Measurements from ENCODE around the gene METAP1D. TPM values are rescaled to one million over a fixed set of nuclear protein-coding genes. Genes with fewer than 3 reads are reported as not detected.

METAP1D gene
- total RNA-seq (1 to 10 TPM; 5.7 to 6.5 TPM), total RNA-seq (6.7 to 8.1 reads per million in 2 donors)

DNA sequence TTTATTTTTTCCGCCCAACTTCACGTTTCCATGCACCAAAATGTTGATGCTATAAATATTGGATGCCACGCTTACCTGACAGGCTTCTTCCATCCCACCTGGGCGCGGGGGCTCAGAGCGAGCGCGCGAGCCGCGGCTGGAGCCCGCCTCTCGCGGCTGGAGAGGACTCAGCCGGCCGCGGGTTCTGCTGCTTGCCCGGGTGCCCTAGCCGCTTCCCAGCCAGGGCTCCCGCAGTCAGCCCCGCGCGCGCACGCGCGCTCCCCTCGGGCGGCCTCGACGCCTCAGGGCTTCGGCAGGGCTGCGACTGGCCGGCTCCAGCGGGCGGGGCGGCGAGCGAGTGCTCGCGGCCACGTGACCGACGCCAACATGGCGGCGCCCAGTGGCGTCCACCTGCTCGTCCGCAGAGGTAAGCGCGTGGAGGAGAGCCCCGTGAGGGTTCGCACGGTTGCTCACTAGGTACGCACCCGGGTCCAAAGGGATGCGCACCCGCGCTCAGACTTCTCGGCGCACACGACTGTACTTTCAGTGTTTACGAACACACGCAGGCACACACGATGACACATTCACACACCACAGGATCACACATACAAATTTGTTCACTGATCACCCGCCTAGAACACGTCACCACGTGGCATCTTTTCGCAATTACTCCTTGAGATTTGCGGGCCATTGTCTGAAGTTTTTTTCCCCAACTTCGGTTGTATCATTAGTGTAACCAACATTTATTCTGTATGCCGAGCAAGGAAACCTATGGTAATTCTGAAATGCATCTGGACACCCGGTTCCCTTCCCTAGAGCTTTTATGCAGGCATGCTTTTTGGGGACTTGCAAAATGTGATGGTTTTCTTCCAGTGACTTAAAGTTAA, at the start of gene METAP1D:
Gene METAP1D (plus strand): TSS at position 350 of the 866 bp plus-strand sequence. CDS start 17 bp downstream, at position 367.
- peak within 1 kb of the TSS; percentile 92 for H3K4me3 Mint-ChIP-seq
- H3K36me3 Mint-ChIP-seq (ENCODE audit: low read depth), result no peaks in the 10 kb centered on the region
- DNase-seq (peak; percentile 74 to 81 (median 74)), ATAC-seq (peak; percentile 97)
- H3K4me1 Mint-ChIP-seq, result peaks cover 10% of the 10 kb centered on the region
- no peaks in the 10 kb centered on the region for H3K9me3 ChIP-seq (ENCODE audit: control insufficient read depth, low read length, poor library complexity, severe bottlenecking)
- H3K27me3 Mint-ChIP-seq, result peaks cover 19% of the 10 kb centered on the region
- H3K27ac Mint-ChIP-seq, result peak within 1 kb of the TSS; percentile 75

DNA sequence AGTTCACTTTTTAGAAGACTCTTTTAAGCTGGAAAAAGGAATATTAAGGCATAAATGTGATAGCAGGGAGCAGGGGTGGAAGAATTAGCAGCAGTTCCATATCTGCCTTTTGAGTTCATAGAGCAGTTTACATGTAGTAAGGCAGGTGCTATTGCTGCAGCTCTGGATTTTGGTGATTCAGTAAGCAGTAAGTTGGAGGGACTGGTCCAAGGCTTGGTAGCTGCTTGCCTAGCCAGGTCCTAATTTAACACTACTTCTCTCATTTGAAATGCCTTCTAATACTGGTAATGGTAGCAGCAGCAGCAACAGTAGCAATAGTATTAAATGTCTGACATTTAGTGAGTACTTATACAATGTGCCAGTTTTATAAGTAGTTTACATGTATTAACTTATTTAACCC, 47.5 kb upstream of the METAP1D start:
- Mint-ChIP-seq H3K27ac (no peak overlapping the region), H3K4me1 (peaks cover 17% of the 10 kb centered on the region), H3K4me3 (no peak overlapping the region), H3K27me3 (no peaks in the 10 kb centered on the region), H3K36me3 (ENCODE audit: low read depth) (peaks cover 8% of the 10 kb centered on the region)
- no peaks in the 10 kb centered on the region for H3K9me3 ChIP-seq (ENCODE audit: control insufficient read depth, low read length, poor library complexity, severe bottlenecking)
- no peak for DNase-seq
- no peak for ATAC-seq

DNA sequence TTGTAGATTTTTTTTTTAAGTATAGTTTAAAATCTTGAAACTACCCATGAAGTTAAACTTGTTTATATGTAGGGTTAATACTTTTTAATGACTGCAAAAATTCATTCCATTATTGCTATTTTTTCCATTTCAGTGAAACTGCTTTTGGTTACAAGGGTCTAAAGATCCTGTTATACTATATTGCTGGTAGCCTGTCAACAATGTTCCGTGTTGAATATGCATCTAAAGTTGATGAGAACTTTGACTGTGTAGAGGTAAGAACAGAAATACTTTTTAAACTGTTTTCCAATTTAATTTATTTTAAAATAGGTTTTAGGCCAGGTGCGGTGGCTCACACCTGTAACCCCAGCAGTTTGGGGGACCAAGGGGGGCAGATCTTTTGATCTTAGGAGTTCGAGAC, 47.0 kb upstream of the METAP1D start:
- Mint-ChIP-seq H3K36me3 (ENCODE audit: low read depth) (peaks cover 8% of the 10 kb centered on the region), H3K27ac (no peak overlapping the region), H3K4me3 (no peak overlapping the region), H3K27me3 (no peaks in the 10 kb centered on the region), H3K4me1 (peaks cover 17% of the 10 kb centered on the region)
- no peak for ATAC-seq
- H3K9me3 ChIP-seq (ENCODE audit: control insufficient read depth, low read length, poor library complexity, severe bottlenecking), result no peaks in the 10 kb centered on the region
- no peak for DNase-seq

DNA sequence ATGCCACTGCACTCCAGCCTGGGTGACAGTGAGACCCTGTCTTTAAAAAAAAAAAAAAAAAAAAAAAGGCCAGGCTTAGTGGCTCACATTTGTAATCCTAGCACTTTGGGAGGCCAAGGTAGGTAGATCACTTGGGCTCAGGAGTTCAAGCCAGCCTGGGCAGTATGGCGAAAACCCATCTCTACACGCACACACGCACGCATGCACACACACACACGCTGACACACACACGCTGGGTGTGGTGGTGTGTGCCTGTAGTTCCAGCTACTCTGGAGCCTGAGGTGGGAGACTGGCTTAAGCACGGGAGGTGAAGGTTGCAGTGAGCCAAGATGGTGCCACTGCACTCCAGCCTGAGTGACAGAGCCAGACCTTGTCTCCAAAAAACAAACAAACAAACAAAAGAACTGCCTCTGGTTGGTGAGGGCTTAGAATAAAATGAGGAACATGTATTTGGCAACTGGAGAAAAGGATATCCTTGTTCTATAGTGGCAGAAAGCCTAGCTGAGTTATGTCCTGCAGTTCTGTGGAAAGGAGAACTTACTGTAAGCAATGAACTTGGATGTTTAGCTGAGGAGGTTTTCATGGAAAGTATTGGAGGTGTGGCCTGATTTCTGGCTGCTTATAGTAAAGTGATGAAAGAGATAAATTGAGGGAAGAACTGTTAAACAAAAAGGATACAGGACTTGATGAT, 43.5 kb upstream of the METAP1D start:
- no peaks in the 10 kb centered on the region for H3K27me3 Mint-ChIP-seq
- H3K36me3 Mint-ChIP-seq (ENCODE audit: low read depth), result peaks cover 10% of the 10 kb centered on the region
- no peak for DNase-seq
- peaks cover 28% of the 10 kb centered on the region for H3K4me1 Mint-ChIP-seq
- H3K27ac Mint-ChIP-seq, result peak overlapping the region; percentile 47
- no peaks in the 10 kb centered on the region for H3K9me3 ChIP-seq (ENCODE audit: control insufficient read depth, low read length, poor library complexity, severe bottlenecking)
- ATAC-seq, result no peak
- H3K4me3 Mint-ChIP-seq, result no peak overlapping the region

DNA sequence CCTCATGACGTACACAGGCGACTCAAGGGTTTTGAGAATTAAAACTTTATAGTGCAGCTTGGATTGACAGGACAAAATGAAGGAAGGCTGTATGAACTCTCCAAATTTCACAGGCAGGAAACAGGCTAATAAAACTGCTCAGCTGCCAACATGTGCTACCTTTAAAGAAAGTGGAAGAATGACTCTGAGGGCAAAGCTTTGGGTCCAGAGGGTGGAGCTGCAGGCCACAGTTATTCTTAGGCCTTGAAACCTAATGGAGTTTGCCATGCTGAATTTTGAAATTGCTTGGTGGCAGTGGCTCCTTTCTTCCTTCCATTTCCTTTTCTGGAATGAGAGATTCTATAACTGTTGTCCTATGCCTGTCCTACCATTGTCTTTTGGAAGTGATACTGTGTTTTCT, 42.7 kb upstream of the METAP1D start:
- H3K4me1 Mint-ChIP-seq, result peaks cover 28% of the 10 kb centered on the region
- ATAC-seq, result no peak
- peaks cover 10% of the 10 kb centered on the region for H3K36me3 Mint-ChIP-seq (ENCODE audit: low read depth)
- DNase-seq, result no peak
- H3K27me3 Mint-ChIP-seq, result no peaks in the 10 kb centered on the region
- H3K9me3 ChIP-seq (ENCODE audit: control insufficient read depth, low read length, poor library complexity, severe bottlenecking), result no peaks in the 10 kb centered on the region
- no peak overlapping the region for H3K27ac Mint-ChIP-seq
- no peak overlapping the region for H3K4me3 Mint-ChIP-seq

DNA sequence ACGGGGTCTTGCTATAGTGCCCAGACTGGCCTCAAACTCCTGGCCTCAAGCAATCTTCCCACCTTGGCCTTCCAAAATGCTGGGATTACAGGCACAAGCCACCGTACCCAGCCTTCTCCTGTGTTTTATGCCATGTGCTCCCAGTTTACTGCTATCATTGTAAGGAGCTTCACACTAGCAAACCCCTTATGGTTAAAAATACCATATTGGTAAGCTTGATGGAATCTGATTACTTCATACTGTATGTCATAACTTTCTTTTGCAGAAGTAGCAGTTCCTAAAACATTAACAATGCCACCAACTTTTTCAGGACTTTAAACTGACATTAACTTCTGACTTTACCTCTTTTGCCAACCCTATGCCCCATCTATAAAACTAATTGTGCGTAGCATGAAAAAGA, 41.3 kb upstream of the METAP1D start:
- H3K27ac Mint-ChIP-seq, result no peak overlapping the region
- H3K4me1 Mint-ChIP-seq, result peaks cover 28% of the 10 kb centered on the region
- H3K36me3 Mint-ChIP-seq (ENCODE audit: low read depth), result peaks cover 10% of the 10 kb centered on the region
- DNase-seq, result no peak
- ATAC-seq, result no peak
- no peaks in the 10 kb centered on the region for H3K9me3 ChIP-seq (ENCODE audit: control insufficient read depth, low read length, poor library complexity, severe bottlenecking)
- no peaks in the 10 kb centered on the region for H3K27me3 Mint-ChIP-seq
- no peak overlapping the region for H3K4me3 Mint-ChIP-seq

DNA sequence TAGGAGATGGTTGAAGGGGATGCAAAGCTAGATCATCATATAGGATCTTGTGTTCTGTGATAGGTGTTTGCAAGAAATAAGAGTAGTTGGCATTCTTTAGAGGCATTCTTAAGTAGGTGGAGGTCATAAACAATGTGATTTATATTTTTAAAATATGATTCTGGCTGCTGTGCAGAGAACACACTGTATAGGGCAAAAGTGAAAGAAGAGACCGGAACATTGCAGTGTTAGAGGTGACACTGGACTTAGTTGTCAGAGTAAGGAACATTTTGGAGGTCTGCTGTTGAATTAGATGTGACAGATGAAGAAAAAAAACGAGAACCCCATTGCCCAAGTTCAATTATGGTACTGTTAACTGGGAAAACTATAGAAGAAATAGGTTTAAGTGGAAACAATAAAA, 39.8 kb upstream of the METAP1D start:
- H3K9me3 ChIP-seq (ENCODE audit: control insufficient read depth, low read length, poor library complexity, severe bottlenecking), result no peaks in the 10 kb centered on the region
- DNase-seq, result no peak
- peaks cover 18% of the 10 kb centered on the region for H3K4me1 Mint-ChIP-seq
- no peaks in the 10 kb centered on the region for H3K27me3 Mint-ChIP-seq
- H3K27ac Mint-ChIP-seq, result peak overlapping the region; percentile 27
- H3K36me3 Mint-ChIP-seq (ENCODE audit: low read depth), result peaks cover 7% of the 10 kb centered on the region
- no peak overlapping the region for H3K4me3 Mint-ChIP-seq
- no peak for ATAC-seq

DNA sequence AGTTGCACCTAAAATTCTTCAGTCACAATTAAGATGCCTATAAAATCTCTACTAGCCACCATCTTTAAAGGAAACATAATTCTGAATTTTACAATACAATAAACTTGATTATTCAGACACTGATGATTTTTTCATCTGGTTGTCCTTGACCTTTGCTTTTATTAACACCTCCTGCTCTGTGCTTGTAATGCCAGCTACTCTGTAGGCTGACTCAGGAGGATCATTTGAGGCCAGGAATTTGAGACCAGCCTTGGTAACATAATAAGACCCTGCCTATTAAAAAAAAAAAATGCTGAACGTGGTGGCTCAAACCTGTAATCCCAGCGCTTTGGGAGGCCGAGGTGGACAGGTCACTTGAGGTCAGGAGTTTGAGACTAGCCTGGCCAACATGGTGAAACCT, 39.2 kb upstream of the METAP1D start:
- no peaks in the 10 kb centered on the region for H3K9me3 ChIP-seq (ENCODE audit: control insufficient read depth, low read length, poor library complexity, severe bottlenecking)
- no peak overlapping the region for H3K27ac Mint-ChIP-seq
- H3K4me1 Mint-ChIP-seq, result peaks cover 15% of the 10 kb centered on the region

DNA sequence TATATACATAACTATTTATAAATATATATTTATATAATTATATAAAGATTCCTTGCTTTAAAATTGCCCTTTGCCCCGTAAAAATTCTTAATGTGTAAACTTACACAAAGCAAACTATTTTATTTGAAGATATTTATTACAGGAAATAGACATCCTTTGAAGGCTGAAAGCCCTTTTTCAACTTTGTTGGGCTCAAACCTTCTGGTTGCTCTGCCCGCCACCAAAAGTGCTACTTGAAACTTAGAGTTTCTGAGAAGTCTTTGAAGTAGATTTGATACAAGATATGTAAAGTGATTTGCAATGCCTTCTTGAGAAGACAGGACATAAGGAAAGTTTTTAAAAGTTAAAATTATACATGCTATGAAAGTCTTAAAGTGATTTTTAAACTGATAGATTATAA, 36.6 kb upstream of the METAP1D start:
- Mint-ChIP-seq H3K4me3 (no peak overlapping the region), H3K36me3 (ENCODE audit: low read depth) (peaks cover 7% of the 10 kb centered on the region), H3K27me3 (no peaks in the 10 kb centered on the region), H3K27ac (no peak overlapping the region), H3K4me1 (peaks cover 14% of the 10 kb centered on the region)
- ATAC-seq (no peak), DNase-seq (no peak)
- no peaks in the 10 kb centered on the region for H3K9me3 ChIP-seq (ENCODE audit: control insufficient read depth, low read length, poor library complexity, severe bottlenecking)

More for the DNA sequence above, 39.2 kb upstream of the METAP1D start:
- H3K36me3 Mint-ChIP-seq (ENCODE audit: low read depth), result peaks cover 5% of the 10 kb centered on the region
- DNase-seq (no peak), ATAC-seq (no peak)
- H3K4me3 Mint-ChIP-seq, result no peak overlapping the region
- H3K27me3 Mint-ChIP-seq, result no peaks in the 10 kb centered on the region

DNA sequence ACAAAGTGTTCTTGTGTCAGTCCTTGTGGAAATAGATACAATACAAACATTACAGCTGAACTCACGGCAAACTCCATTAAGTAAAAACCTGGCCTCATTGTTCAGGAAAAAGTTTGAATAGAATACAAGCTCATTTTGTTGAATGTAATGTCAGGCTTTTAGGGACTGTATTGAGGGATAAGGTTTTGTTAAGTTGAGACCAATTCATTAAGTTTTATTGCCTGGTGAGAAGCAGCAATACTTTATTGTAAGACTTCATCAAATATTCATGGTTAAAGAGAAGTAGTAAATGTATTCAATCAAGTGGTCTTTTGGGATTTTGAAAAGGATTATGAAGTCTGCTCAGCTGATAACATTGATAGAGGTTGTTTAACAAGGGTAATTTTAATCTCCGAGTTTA, 35.4 kb upstream of the METAP1D start:
- no peaks in the 10 kb centered on the region for H3K27me3 Mint-ChIP-seq
- H3K36me3 Mint-ChIP-seq (ENCODE audit: low read depth), result peaks cover 7% of the 10 kb centered on the region
- no peak overlapping the region for H3K4me3 Mint-ChIP-seq
- ATAC-seq (no peak), DNase-seq (no peak)
- H3K4me1 Mint-ChIP-seq, result peaks cover 10% of the 10 kb centered on the region
- peak overlapping the region; percentile 32 for H3K27ac Mint-ChIP-seq
- no peaks in the 10 kb centered on the region for H3K9me3 ChIP-seq (ENCODE audit: control insufficient read depth, low read length, poor library complexity, severe bottlenecking)

DNA sequence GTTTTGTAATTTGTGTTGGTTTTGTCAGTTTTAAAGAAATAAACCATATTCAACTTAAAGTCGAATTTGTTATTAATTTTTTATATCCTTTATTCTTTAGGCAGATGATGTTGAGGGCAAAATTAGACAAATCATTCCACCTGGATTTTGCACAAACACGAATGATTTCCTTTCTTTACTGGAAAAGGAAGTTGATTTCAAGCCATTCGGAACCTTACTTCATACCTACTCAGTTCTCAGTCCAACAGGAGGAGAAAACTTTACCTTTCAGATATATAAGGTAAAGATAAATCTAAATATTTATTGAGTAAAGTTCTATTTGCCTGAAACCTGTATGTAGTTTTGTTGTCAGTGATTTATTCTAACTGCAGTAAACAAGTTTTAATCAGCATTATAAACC, 34.5 kb upstream of the METAP1D start:
- ATAC-seq, result peak; percentile 55
- peaks cover 4% of the 10 kb centered on the region for H3K4me1 Mint-ChIP-seq
- H3K27ac Mint-ChIP-seq, result no peak overlapping the region
- no peak overlapping the region for H3K4me3 Mint-ChIP-seq
- DNase-seq, result no peak
- no peaks in the 10 kb centered on the region for H3K9me3 ChIP-seq (ENCODE audit: control insufficient read depth, low read length, poor library complexity, severe bottlenecking)
- H3K27me3 Mint-ChIP-seq, result no peaks in the 10 kb centered on the region
- H3K36me3 Mint-ChIP-seq (ENCODE audit: low read depth), result peaks cover 4% of the 10 kb centered on the region

DNA sequence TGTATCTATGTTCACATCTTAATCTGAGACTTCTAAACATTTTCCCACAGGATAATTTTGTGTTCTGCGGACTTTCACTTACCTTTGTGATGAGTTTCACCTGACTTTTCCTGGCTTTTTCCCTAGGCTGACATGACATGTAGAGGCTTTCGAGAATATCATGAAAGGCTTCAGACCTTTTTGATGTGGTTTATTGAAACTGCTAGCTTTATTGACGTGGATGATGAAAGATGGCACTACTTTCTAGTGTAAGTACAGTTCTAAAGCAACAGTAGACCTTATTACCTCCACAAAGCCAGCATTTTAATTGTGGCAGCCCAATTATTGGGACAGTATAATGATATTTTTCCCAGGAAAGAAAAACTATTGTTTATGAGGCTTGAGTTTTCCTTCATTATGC, 34.1 kb upstream of the METAP1D start:
- no peak for DNase-seq
- Mint-ChIP-seq H3K27ac (no peak overlapping the region), H3K4me1 (peaks cover 4% of the 10 kb centered on the region), H3K27me3 (no peaks in the 10 kb centered on the region), H3K4me3 (no peak overlapping the region), H3K36me3 (ENCODE audit: low read depth) (peaks cover 4% of the 10 kb centered on the region)
- ATAC-seq, result peak; percentile 60
- H3K9me3 ChIP-seq (ENCODE audit: control insufficient read depth, low read length, poor library complexity, severe bottlenecking), result no peaks in the 10 kb centered on the region

DNA sequence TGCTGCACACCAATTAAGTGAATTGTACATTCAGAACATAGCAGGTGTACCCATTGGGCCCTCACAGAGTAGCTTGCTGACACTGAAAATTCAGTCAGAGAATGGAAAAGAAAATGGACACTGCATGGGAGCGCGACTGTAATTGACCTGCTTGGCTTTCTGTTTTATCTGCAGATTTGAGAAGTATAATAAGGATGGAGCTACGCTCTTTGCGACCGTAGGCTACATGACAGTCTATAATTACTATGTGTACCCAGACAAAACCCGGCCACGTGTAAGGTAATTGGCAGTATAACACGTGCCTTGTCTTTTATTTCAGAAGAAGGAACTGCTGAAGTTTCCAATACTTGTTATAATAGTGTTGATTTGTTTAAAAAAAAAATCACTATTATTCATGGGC, 33.5 kb upstream of the METAP1D start:
- ATAC-seq, result peak; percentile 37
- peaks cover 4% of the 10 kb centered on the region for H3K36me3 Mint-ChIP-seq (ENCODE audit: low read depth)
- peaks cover 4% of the 10 kb centered on the region for H3K4me1 Mint-ChIP-seq
- H3K27ac Mint-ChIP-seq, result no peak overlapping the region
- no peaks in the 10 kb centered on the region for H3K9me3 ChIP-seq (ENCODE audit: control insufficient read depth, low read length, poor library complexity, severe bottlenecking)
- no peak overlapping the region for H3K4me3 Mint-ChIP-seq
- no peaks in the 10 kb centered on the region for H3K27me3 Mint-ChIP-seq
- DNase-seq, result no peak
